BLaER1 treated with 17β-estradiol and CSF1 and Interleukin-3, amounts not matched to agents 10 nM and 100 nM (cell line): ENCODE data around the gene ZSCAN20.

Source experiments
- H3K27ac ChIP-seq, 11 experiments: shearing (Covaris generic); formaldehyde crosslinking; 2 replicates each; pipeline ENCODE4 v1.8.1; 2022
- H3K27me3 ChIP-seq, 11 experiments: shearing (Covaris generic); formaldehyde crosslinking; 2 replicates each; pipeline ENCODE4 v1.8.1; 2022
- H3K36me3 ChIP-seq, 11 experiments: shearing (Covaris generic); formaldehyde crosslinking; 2 replicates each; pipeline ENCODE4 v1.8.1; 2022
- H3K4me1 ChIP-seq, 10 experiments: shearing (Covaris generic); formaldehyde crosslinking; 2 replicates each; pipeline ENCODE4 v1.8.1; 2022
- H3K4me2 ChIP-seq, 11 experiments: shearing (Covaris generic); formaldehyde crosslinking; 2 replicates each; pipeline ENCODE4 v1.8.1; 2022
- H3K4me3 ChIP-seq, 10 experiments: shearing (Covaris generic); formaldehyde crosslinking; 2 replicates each; pipeline ENCODE4 v1.8.1; 2022
- H3K9ac ChIP-seq, 11 experiments: shearing (Covaris generic); formaldehyde crosslinking; 2 replicates each; pipeline ENCODE4 v1.8.1; 2022
- H3K9me3 ChIP-seq, 11 experiments: shearing (Covaris generic); formaldehyde crosslinking; replicated peaks in 1 of 11; 2 replicates each; pipeline ENCODE4 v1.8.1; 2022
- H4K20me1 ChIP-seq, 11 experiments: shearing (Covaris generic); formaldehyde crosslinking; 2 replicates each; pipeline ENCODE4 v1.8.1; 2022
- Cebpa-rat ChIP-seq, 11 experiments: shearing (Covaris generic); IDR thresholded peaks; 2 replicates each; pipeline ENCODE4 v1.8.1; 2022

Gene ZSCAN20

DNA sequence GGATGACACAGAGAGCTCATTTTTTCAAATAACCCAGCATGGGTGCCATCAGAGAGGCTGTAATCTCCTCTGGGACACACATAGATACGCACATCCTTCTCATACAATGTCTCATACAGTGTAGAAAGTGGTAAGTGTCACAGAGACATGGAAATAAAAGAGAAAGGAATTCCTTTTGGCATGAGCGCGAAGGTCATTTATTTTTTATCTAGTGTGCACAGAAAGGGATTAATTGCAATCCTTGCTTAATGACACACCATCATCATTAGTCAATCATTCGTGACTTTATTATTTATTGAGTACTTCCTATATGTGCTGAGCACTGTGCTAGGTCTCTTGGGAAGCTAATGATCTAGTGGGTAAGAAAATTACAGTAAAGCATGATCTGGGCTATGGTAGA, 5.0 kb downstream of the ZSCAN20 start:
- Histone ChIP-seq H3K4me3 (no peak overlapping the region), H4K20me1 (peaks cover 0 to 5% (median 0%) of the 10 kb centered on the region in 11 experiments; a peak in 3 of 22 replicates), H3K27me3 (no peaks in the 10 kb centered on the region), H3K4me2 (0 out of 22 replicates have a peak overlapping the region, but pooled peaks of 1 of the 11 experiments have one; percentile 7), H3K9ac (no peak overlapping the region), H3K27ac (no peak overlapping the region), H3K9me3 (no peaks in the 10 kb centered on the region), H3K36me3 (peaks cover 19 to 55% (median 26%) of the 10 kb centered on the region in 11 experiments; a peak in 21 of 22 replicates), H3K4me1 (peaks cover 6 to 14% (median 9%) of the 10 kb centered on the region in 10 experiments; a peak in 16 of 20 replicates)
- no peak for TF ChIP-seq Cebpa-rat (IDR thresholded peaks at IDR 0.05)

DNA sequence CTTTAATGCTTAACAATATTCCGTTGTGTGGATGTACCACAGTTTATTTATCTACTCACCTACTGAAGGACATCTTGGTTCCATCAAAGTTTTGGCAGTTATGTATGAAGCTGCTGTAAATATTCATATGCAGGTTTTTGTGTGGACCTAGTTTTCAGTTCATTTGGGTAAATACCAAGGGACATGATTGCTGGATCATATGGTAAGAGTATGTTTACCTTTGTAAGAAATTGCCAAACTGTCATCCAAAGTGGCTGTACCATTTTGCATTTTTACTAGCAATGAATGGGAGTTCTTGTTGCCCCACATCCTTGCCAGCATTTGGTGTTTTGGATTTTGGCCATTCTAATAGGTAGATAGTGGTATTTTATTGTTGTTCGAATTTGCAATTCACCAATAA, 10.0 kb downstream of the ZSCAN20 start:
- Histone ChIP-seq H3K27me3 (no peaks in the 10 kb centered on the region), H3K4me1 (no peaks in the 10 kb centered on the region; a peak in 1 of 20 replicates), H3K36me3 (peaks cover 36 to 100% (median 62%) of the 10 kb centered on the region in 11 experiments), H3K27ac (no peak overlapping the region), H3K9ac (no peak overlapping the region), H3K9me3 (peaks cover 20 to 31% (median 22%) of the 10 kb centered on the region in 11 experiments), H4K20me1 (peaks cover 0 to 7% (median 0%) of the 10 kb centered on the region in 11 experiments; a peak in 3 of 22 replicates), H3K4me2 (no peak overlapping the region), H3K4me3 (no peak overlapping the region)
- TF ChIP-seq Cebpa-rat (IDR thresholded peaks at IDR 0.05): no peak

DNA sequence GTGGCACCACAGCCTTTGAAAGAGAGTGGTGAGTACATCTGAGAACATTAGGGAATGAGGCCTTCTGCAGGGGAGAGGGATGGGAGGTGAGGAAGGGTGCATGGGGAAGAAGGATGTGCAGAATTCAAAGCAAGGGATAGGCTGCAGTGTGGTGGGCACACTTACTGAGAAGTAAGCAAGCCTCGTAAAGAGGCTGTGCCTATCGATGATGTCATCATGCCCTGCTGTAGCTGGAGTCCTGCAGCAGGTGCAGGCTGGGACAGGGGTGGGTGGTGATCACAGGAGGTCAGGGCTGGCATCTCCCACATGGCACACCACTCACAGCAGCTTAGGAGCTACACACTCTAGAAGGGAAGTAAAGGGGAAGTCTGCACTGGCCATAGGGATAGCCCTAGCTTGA, 16.2 kb downstream of the ZSCAN20 start:
- Histone ChIP-seq H3K27me3 (no peaks in the 10 kb centered on the region), H4K20me1 (no peaks in the 10 kb centered on the region), H3K4me2 (no peak overlapping the region), H3K27ac (no peak overlapping the region), H3K9ac (no peak overlapping the region), H3K9me3 (peaks cover 49 to 78% (median 55%) of the 10 kb centered on the region in 11 experiments), H3K4me1 (no peaks in the 10 kb centered on the region), H3K36me3 (peaks cover 65 to 100% (median 80%) of the 10 kb centered on the region in 11 experiments), H3K4me3 (no peak overlapping the region)
- TF ChIP-seq Cebpa-rat (IDR thresholded peaks at IDR 0.05): no peak

DNA sequence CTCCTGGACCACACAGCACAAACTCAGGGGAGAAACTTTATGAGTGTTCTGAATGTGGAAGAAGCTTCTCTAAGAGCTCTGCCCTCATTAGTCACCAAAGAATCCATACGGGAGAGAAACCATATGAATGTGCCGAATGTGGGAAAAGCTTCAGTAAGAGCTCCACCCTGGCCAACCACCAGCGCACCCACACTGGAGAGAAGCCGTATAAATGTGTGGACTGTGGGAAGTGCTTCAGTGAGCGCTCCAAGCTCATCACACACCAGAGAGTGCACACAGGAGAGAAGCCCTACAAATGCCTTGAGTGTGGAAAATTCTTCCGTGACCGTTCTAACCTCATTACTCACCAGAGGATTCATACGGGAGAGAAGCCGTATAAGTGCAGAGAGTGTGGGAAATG, 22.5 kb downstream of the ZSCAN20 start:
- peak overlapping the region in 8 of 10 experiments; percentile 5 to 40 (median 25); a peak in 10 of 20 replicates for H3K4me3 ChIP-seq
- H3K36me3 ChIP-seq: peaks cover 63 to 86% (median 73%) of the 10 kb centered on the region in 11 experiments
- no peaks in the 10 kb centered on the region for H4K20me1 ChIP-seq
- no peak overlapping the region for H3K27ac ChIP-seq
- peaks cover 0 to 2% (median 0%) of the 10 kb centered on the region in 10 experiments; a peak in 6 of 20 replicates for H3K4me1 ChIP-seq
- no peak overlapping the region for H3K9ac ChIP-seq
- no peak for TF ChIP-seq Cebpa-rat (IDR thresholded peaks at IDR 0.05)
- no peaks in the 10 kb centered on the region for H3K27me3 ChIP-seq
- peaks cover 78 to 99% (median 89%) of the 10 kb centered on the region in 11 experiments for H3K9me3 ChIP-seq
- no peak overlapping the region for H3K4me2 ChIP-seq

DNA sequence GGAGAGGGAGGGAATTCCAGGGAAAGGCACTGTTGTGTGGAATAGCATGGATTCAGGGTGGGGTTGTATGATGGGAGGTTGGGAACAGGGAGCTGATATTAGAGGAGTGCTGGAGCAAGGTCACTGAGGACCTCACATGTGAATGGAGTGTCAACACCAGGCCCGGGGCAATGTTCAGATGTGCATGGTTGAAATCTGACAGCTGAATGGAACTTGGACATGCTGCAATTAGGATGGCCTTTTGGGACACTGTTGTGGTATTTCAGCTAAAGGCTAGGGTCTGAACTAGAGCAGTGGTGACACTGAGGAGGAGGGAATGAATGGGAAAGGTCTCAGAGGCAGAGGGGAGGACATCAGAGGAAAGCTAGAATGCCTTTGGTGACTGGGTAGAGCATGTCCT, 25.0 kb downstream of the ZSCAN20 start:
- Histone ChIP-seq H3K36me3 (peaks cover 38 to 61% (median 48%) of the 10 kb centered on the region in 11 experiments), H3K9ac (no peak overlapping the region), H3K27ac (no peak overlapping the region), H3K27me3 (no peaks in the 10 kb centered on the region), H3K4me1 (peaks cover 8 to 22% (median 19%) of the 10 kb centered on the region in 10 experiments), H3K4me2 (no peak overlapping the region), H3K4me3 (no peak overlapping the region), H3K9me3 (peaks cover 59 to 83% (median 78%) of the 10 kb centered on the region in 11 experiments), H4K20me1 (no peaks in the 10 kb centered on the region)
- TF ChIP-seq Cebpa-rat (IDR thresholded peaks at IDR 0.05): no peak

DNA sequence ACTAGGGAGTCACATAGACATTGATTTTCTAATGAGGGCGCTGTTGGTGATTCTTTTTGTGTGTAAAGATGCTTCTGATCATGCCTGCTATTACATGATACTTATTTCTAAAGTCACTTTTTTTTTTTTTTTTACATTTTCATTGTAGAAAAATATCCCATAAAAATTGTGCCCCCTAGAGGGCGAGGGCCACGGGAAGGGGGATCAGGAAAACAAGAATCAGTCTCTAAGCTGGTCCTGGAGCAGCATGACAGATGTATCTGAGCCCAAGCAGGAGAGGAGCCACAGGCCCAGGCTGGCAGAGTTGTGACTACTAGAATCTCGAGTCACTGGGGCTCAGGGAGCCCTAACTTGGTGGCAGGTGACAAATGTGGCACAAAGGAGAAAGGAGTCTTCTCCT, 28.1 kb downstream of the ZSCAN20 start:
- Histone ChIP-seq H3K9ac (no peak overlapping the region), H3K4me2 (peak overlapping the region; percentile 30 to 84 (median 62); a peak in 21 of 22 replicates)

DNA sequence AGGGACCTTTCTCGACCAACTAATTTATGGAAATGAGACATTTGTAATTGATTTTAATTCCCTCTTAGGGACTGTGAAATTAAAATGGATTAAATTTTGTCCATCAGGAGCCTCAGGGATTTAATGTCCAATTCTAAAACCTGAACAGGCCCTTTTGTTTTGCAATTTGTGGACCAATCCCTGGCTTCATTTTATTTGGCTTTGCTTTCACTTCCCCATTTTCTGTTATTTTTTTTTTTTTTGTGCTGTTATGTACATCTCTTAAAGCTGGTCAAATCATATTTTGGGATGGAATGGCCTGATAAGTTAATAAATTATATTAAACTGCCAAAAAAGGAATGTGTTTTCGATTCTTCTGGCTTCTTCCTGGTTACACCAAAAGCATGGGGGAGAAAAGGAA, 28.9 kb downstream of the ZSCAN20 start:
- peaks cover under 1 to 23% (median 11%) of the 10 kb centered on the region in 11 experiments; a peak in 18 of 22 replicates for H3K36me3 ChIP-seq
- H3K27ac ChIP-seq: peak overlapping the region in 4 of 11 experiments; percentile 19 to 43 (median 35); a peak in 4 of 22 replicates
- H3K4me3 ChIP-seq: no peak overlapping the region
- no peaks in the 10 kb centered on the region for H4K20me1 ChIP-seq
- TF ChIP-seq Cebpa-rat (IDR thresholded peaks at IDR 0.05): no peak
- peaks cover 12 to 29% (median 19%) of the 10 kb centered on the region in 10 experiments for H3K4me1 ChIP-seq
- no peak overlapping the region for H3K9ac ChIP-seq
- no peaks in the 10 kb centered on the region for H3K27me3 ChIP-seq
- H3K9me3 ChIP-seq: peaks cover 20 to 49% (median 41%) of the 10 kb centered on the region in 11 experiments
- H3K4me2 ChIP-seq: peak overlapping the region; percentile 30 to 84 (median 62); a peak in 20 of 22 replicates

More for the DNA sequence above, 28.1 kb downstream of the ZSCAN20 start:
- peak overlapping the region in 3 of 11 experiments; percentile 29 to 43 (median 41); a peak in 2 of 22 replicates for H3K27ac ChIP-seq
- H3K36me3 ChIP-seq: peaks cover 8 to 30% (median 19%) of the 10 kb centered on the region in 11 experiments
- H3K4me1 ChIP-seq: peaks cover 12 to 29% (median 19%) of the 10 kb centered on the region in 10 experiments
- H3K9me3 ChIP-seq: peaks cover 28 to 56% (median 49%) of the 10 kb centered on the region in 11 experiments
- H3K27me3 ChIP-seq: no peaks in the 10 kb centered on the region
- H3K4me3 ChIP-seq: no peak overlapping the region
- H4K20me1 ChIP-seq: no peaks in the 10 kb centered on the region
- no peak for TF ChIP-seq Cebpa-rat (IDR thresholded peaks at IDR 0.05)

DNA sequence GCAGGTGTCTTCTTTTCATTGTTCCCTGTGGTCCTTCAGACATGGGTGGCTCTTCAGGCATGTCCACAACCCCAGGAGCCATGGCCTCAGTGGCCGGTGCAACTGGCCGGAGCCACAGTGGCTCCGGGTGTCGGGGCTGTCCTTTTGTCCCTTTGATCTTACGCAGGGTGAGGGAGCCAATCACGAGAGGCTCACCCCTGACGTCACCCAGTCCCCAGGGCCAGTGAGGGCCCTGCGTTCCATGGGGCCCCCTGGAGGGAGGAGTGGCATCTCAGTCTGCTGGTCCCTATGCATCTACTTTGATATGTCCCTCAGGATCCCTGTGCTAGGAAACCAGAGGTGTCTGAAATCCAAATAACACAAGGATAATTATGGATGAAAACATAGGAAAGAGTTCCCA, 29.3 kb downstream of the ZSCAN20 start:
- Histone ChIP-seq H3K4me3 (no peak overlapping the region), H3K27ac (peak overlapping the region in 2 of 11 experiments; percentile 19 to 31; a peak in 1 of 22 replicates), H3K27me3 (no peaks in the 10 kb centered on the region), H4K20me1 (no peaks in the 10 kb centered on the region), H3K4me2 (peak overlapping the region in 7 of 11 experiments; percentile 26 to 74 (median 56); a peak in 8 of 22 replicates), H3K36me3 (peaks cover 0 to 18% (median 7%) of the 10 kb centered on the region in 11 experiments; a peak in 13 of 22 replicates), H3K9me3 (peaks cover 16 to 44% (median 37%) of the 10 kb centered on the region in 11 experiments), H3K4me1 (peaks cover 12 to 29% (median 19%) of the 10 kb centered on the region in 10 experiments), H3K9ac (no peak overlapping the region)
- no peak for TF ChIP-seq Cebpa-rat (IDR thresholded peaks at IDR 0.05)

DNA sequence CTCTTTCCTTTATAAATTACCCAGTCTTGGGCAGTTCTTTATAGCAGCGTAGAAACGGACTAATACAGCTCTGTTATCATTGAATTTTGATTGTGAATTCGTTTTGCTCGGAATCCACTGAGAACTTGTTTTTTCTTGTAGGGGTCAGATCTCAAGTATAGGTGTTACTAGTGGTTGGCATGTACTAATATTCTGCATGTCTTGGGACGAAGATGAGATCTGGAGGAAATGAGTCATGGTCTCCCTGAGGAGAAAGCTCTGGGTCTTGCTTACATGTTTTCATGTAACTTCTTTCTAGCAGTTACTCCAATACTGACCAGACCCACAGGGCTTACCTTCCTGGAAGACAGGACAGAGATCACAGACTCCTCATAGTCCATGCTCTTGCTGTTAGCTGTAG, 30.3 kb downstream of the ZSCAN20 start:
- peaks cover 12 to 29% (median 19%) of the 10 kb centered on the region in 10 experiments for H3K4me1 ChIP-seq
- no peak overlapping the region for H3K27ac ChIP-seq
- H3K36me3 ChIP-seq: peaks cover 0 to 12% (median 0%) of the 10 kb centered on the region in 11 experiments; a peak in 3 of 22 replicates
- no peaks in the 10 kb centered on the region for H3K27me3 ChIP-seq
- no peaks in the 10 kb centered on the region for H4K20me1 ChIP-seq
- no peak for TF ChIP-seq Cebpa-rat (IDR thresholded peaks at IDR 0.05)
- H3K4me3 ChIP-seq: no peak overlapping the region
- peak overlapping the region in 4 of 11 experiments; percentile 3 to 28 (median 8); a peak in 3 of 22 replicates for H3K4me2 ChIP-seq
- H3K9ac ChIP-seq: no peak overlapping the region
- peaks cover 6 to 35% (median 27%) of the 10 kb centered on the region in 11 experiments; a peak in 21 of 22 replicates for H3K9me3 ChIP-seq
